WTC11 (cell line): ENCODE measurements around the gene MCMBP. TPM values are rescaled to one million over a fixed set of nuclear protein-coding genes. Genes with fewer than 3 reads are reported as not detected.

Experiments used
- ATAC-seq: fragments of 200-7000 bp; cut with Tn5 transposase; 2 replicates; pipeline ENCODE4 v1.10.0; 2021; ENCODE audit warnings: mild to moderate bottlenecking, moderate library complexity
- CTCF ChIA-PET: fragments of 300-600 bp; sonication (Branson Sonifier 250); formaldehyde crosslinking; loops from one replicate; lab custom pipeline; 2021; ENCODE audit warnings: antibody characterized with exemption; lab: Charles Lee
- POLR2A ChIA-PET: fragments of 350-600 bp; sonication (Branson Sonifier 250); formaldehyde crosslinking; loops from one replicate; lab custom pipeline; 2021; ENCODE audit warnings: antibody characterized with exemption; lab: Charles Lee
- DNase-seq: peaks from one replicate; pipeline ENCODE4 v3.0.0; 2021; ENCODE audit warnings: low spot score
- H3K27ac Mint-ChIP-seq: 2 replicates; pipeline ENCODE4 v1.8.0; 2021; ENCODE audit warnings: mixed read lengths
- H3K27me3 Mint-ChIP-seq: 2 replicates; pipeline ENCODE4 v1.8.0; 2021; ENCODE audit warnings: low read depth, mild to moderate bottlenecking, moderate library complexity, mixed read lengths
- H3K36me3 Mint-ChIP-seq: 2 replicates; pipeline ENCODE4 v1.8.0; 2021; ENCODE audit warnings: mixed read lengths
- H3K4me1 Mint-ChIP-seq: 2 replicates; pipeline ENCODE4 v1.8.0; 2022; ENCODE audit warnings: mixed read lengths
- H3K4me3 Mint-ChIP-seq: 2 replicates; pipeline ENCODE4 v1.8.0; 2021; ENCODE audit warnings: mild to moderate bottlenecking, moderate library complexity, mixed read lengths
- H3K9me3 Mint-ChIP-seq: 2 replicates; pipeline ENCODE4 v1.8.0; 2021; ENCODE audit warnings: mixed read lengths
- E2F5 ChIP-seq: sonication (generic); formaldehyde crosslinking; IDR thresholded peaks from 2 replicates; pipeline ENCODE4 v1.8.1; 2022; ENCODE audit warnings: mild to moderate bottlenecking, moderate library complexity, missing genetic modification reagents
- FOXP1 ChIP-seq: sonication (generic); formaldehyde crosslinking; IDR thresholded peaks from 2 replicates; pipeline ENCODE4 v1.8.0; 2022; ENCODE audit warnings: missing genetic modification reagents, mild to moderate bottlenecking, moderate library complexity, borderline replicate concordance
- GABPB1 ChIP-seq: sonication (generic); formaldehyde crosslinking; IDR thresholded peaks from 2 replicates; pipeline ENCODE4 v1.8.1; 2023; ENCODE audit warnings: mild to moderate bottlenecking, missing genetic modification reagents
- GRHL2 ChIP-seq: fragments of 250-450 bp; sonication (Bioruptor Pico); IDR thresholded peaks from 2 replicates; pipeline ENCODE4 v1.8.0; 2022; ENCODE audit warnings: mild to moderate bottlenecking, moderate library complexity; ENCODE audit not compliant: insufficient replicate concordance, severe bottlenecking
- HMGA2 ChIP-seq: fragments of 250-450 bp; sonication (Bioruptor Pico); IDR thresholded peaks from 2 replicates; pipeline ENCODE4 v1.4.0; 2021; ENCODE audit warnings: mild to moderate bottlenecking, moderate library complexity
- IRF2 ChIP-seq: sonication (generic); formaldehyde crosslinking; IDR thresholded peaks from 2 replicates; pipeline ENCODE4 v1.8.0; 2022; ENCODE audit warnings: low read depth, missing genetic modification reagents, borderline replicate concordance
- JAZF1 ChIP-seq: fragments of 250-450 bp; sonication (Bioruptor Pico); IDR thresholded peaks from 2 replicates; pipeline ENCODE4 v1.9.0; 2021; ENCODE audit warnings: moderate library complexity, mild to moderate bottlenecking, inconsistent platforms
- KAT7 ChIP-seq: sonication (generic); formaldehyde crosslinking; IDR thresholded peaks from 2 replicates; pipeline ENCODE4 v1.8.1; 2023; ENCODE audit warnings: missing genetic modification reagents, mild to moderate bottlenecking, borderline replicate concordance
- NFATC4 ChIP-seq: fragments of 250-450 bp; sonication (Bioruptor Pico); IDR thresholded peaks from 2 replicates; pipeline ENCODE4 v1.9.0; 2021; ENCODE audit warnings: mild to moderate bottlenecking
- PRDM15 ChIP-seq: sonication (generic); formaldehyde crosslinking; IDR thresholded peaks from 2 replicates; pipeline ENCODE4 v1.8.0; 2022; ENCODE audit warnings: missing genetic modification reagents
- SOX15 ChIP-seq: fragments of 250-450 bp; sonication (Bioruptor Pico); IDR thresholded peaks from 2 replicates; pipeline ENCODE4 v1.9.0; 2021; ENCODE audit warnings: mild to moderate bottlenecking
- SP1 ChIP-seq: sonication (generic); formaldehyde crosslinking; conservative IDR thresholded peaks from 2 replicates; pipeline ENCODE4 v1.8.1; 2022; ENCODE audit warnings: missing genetic modification reagents
- STAT6 ChIP-seq: sonication (generic); formaldehyde crosslinking; conservative IDR thresholded peaks from 2 replicates; pipeline ENCODE4 v1.8.1; 2023; ENCODE audit warnings: mild to moderate bottlenecking, low read depth, missing genetic modification reagents, moderate library complexity
- ZNF138 ChIP-seq: sonication (generic); formaldehyde crosslinking; conservative IDR thresholded peaks from 2 replicates; pipeline ENCODE4 v1.8.1; 2022; ENCODE audit warnings: mild to moderate bottlenecking, moderate library complexity, missing genetic modification reagents
- ZNF232 ChIP-seq: sonication (generic); formaldehyde crosslinking; IDR thresholded peaks from 2 replicates; pipeline ENCODE4 v1.8.0; 2022; ENCODE audit warnings: mild to moderate bottlenecking, missing genetic modification reagents
- ZNF396 ChIP-seq: fragments of 250-450 bp; sonication (Bioruptor Pico); IDR thresholded peaks from 2 replicates; pipeline ENCODE4 v1.8.0; 2021; ENCODE audit warnings: mild to moderate bottlenecking, moderate library complexity, borderline replicate concordance
- ZNF423 ChIP-seq: fragments of 250-450 bp; sonication (Bioruptor Pico); IDR thresholded peaks from 2 replicates; pipeline ENCODE4 v2.1.2; 2022; ENCODE audit warnings: mild to moderate bottlenecking, moderate library complexity
- ZNF425 ChIP-seq: fragments of 250-450 bp; sonication (Bioruptor Pico); conservative IDR thresholded peaks from 2 replicates; pipeline ENCODE4 v1.9.0; 2021; ENCODE audit warnings: mild to moderate bottlenecking
- total RNA-seq: library from RNA; stranded (reverse); gene quantifications from 3 replicates; pipeline ENCODE4 v1.2.3, GENCODE V29; 2021
- TF ChIP-seq, protein P1 (sequence below): sonication (generic); formaldehyde crosslinking; IDR thresholded peaks from 2 replicates; pipeline ENCODE4 v1.8.1; 2023; ENCODE audit warnings: mild to moderate bottlenecking, missing genetic modification reagents, moderate library complexity
- TF ChIP-seq, protein P2 (sequence below): sonication (generic); formaldehyde crosslinking; IDR thresholded peaks from 2 replicates; pipeline ENCODE4 v1.8.0; 2023; ENCODE audit warnings: missing genetic modification reagents
- TF ChIP-seq, protein P3 (sequence below): fragments of 250-450 bp; sonication (Bioruptor Pico); IDR thresholded peaks from 2 replicates; pipeline ENCODE4 v2.1.2; 2022; ENCODE audit warnings: mild to moderate bottlenecking, moderate library complexity
- TF ChIP-seq, protein P4 (sequence below): fragments of 250-450 bp; sonication (Bioruptor Pico); IDR thresholded peaks from 2 replicates; pipeline ENCODE4 v1.9.0; 2021; ENCODE audit warnings: mild to moderate bottlenecking

The MCMBP gene
- total RNA-seq, 1 experiment from 2014 or later = 64.7 TPM

GRCh38 chr10:119817991-119818888 is 54.4 kb downstream of the MCMBP start:
- CTCF ChIA-PET = interaction anchor here (0.5 to 5.7 kb wide), 12 partner anchors 12 to 565 kb away, joined by 3 to 49 read pairs (median 4); partner anchors contain the start of genes INPP5F and SEC23IP
- TF ChIP-seq JAZF1 (CRISPR knock-in tag) = no peak
- peak; percentile 79 for TF ChIP-seq E2F5
- TF ChIP-seq, protein P1, sequence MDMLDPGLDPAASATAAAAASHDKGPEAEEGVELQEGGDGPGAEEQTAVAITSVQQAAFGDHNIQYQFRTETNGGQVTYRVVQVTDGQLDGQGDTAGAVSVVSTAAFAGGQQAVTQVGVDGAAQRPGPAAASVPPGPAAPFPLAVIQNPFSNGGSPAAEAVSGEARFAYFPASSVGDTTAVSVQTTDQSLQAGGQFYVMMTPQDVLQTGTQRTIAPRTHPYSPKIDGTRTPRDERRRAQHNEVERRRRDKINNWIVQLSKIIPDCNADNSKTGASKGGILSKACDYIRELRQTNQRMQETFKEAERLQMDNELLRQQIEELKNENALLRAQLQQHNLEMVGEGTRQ (CRISPR knock-in tag) = peak; percentile 41
- TF ChIP-seq HMGA2 = no peak
- TF ChIP-seq IRF2 = no peak
- no peak for TF ChIP-seq STAT6 (CRISPR knock-in tag)
- peak; percentile 74; the same call in 1 of the 2 replicates for TF ChIP-seq KAT7
- TF ChIP-seq GABPB1 = no peak
- TF ChIP-seq, protein P2, sequence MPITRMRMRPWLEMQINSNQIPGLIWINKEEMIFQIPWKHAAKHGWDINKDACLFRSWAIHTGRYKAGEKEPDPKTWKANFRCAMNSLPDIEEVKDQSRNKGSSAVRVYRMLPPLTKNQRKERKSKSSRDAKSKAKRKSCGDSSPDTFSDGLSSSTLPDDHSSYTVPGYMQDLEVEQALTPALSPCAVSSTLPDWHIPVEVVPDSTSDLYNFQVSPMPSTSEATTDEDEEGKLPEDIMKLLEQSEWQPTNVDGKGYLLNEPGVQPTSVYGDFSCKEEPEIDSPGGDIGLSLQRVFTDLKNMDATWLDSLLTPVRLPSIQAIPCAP (CRISPR knock-in tag) = no peak
- TF ChIP-seq ZNF138 = peak; percentile 86; the same call in 1 of the 2 replicates
- TF ChIP-seq ZNF425 = no peak
- peak; percentile 97 for TF ChIP-seq FOXP1 (CRISPR knock-in tag)
- TF ChIP-seq NFATC4 = no peak
- TF ChIP-seq ZNF232 (CRISPR knock-in tag) = peak; percentile 93
- peak; percentile 76 for TF ChIP-seq SP1
- TF ChIP-seq, protein P3, sequence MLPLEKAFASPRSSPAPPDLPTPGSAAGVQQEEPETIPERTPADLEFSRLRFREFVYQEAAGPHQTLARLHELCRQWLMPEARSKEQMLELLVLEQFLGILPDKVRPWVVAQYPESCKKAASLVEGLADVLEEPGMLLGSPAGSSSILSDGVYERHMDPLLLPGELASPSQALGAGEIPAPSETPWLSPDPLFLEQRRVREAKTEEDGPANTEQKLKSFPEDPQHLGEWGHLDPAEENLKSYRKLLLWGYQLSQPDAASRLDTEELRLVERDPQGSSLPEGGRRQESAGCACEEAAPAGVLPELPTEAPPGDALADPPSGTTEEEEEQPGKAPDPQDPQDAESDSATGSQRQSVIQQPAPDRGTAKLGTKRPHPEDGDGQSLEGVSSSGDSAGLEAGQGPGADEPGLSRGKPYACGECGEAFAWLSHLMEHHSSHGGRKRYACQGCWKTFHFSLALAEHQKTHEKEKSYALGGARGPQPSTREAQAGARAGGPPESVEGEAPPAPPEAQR (CRISPR knock-in tag) = no peak
- no peak for TF ChIP-seq GRHL2
- TF ChIP-seq, protein P4, sequence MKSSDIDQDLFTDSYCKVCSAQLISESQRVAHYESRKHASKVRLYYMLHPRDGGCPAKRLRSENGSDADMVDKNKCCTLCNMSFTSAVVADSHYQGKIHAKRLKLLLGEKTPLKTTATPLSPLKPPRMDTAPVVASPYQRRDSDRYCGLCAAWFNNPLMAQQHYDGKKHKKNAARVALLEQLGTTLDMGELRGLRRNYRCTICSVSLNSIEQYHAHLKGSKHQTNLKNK = no peak
- no peak for TF ChIP-seq SOX15 (CRISPR knock-in tag)
- no peak for TF ChIP-seq ZNF423 (CRISPR knock-in tag)
- no peak for TF ChIP-seq ZNF396 (CRISPR knock-in tag)
- no peak for TF ChIP-seq PRDM15 (CRISPR knock-in tag)

More at GRCh38 chr10:119817991-119818888, 54.4 kb downstream of the MCMBP start:
- peak; percentile 95 for ATAC-seq
- H3K36me3 Mint-ChIP-seq = peaks cover 12% of the 10 kb centered on the region
- POLR2A ChIA-PET = interaction anchor here (0.7 to 2.5 kb wide), 4 partner anchors 54 to 789 kb away, joined by 3 to 13 read pairs (median 6); partner anchors contain the start of genes INPP5F, MCMBP and NANOS1
- DNase-seq = peak; percentile 97
- H3K4me3 Mint-ChIP-seq = peak overlapping the region; percentile 72
- peak overlapping the region; percentile 94 for H3K27ac Mint-ChIP-seq
- H3K4me1 Mint-ChIP-seq = peaks cover 32% of the 10 kb centered on the region
- no peaks in the 10 kb centered on the region for H3K27me3 Mint-ChIP-seq
- H3K9me3 Mint-ChIP-seq = no peaks in the 10 kb centered on the region
